Measurements from ENCODE around the gene PLD6. TPM values are rescaled to one million over a fixed set of nuclear protein-coding genes. Genes with fewer than 3 reads are reported as not detected.

Gene PLD6
- total RNA-seq, 1 experiment from 2014 or later = 2.9 TPM

- no peak for DNase-seq
- BruUV-seq (replicated peaks) = no TSS peak
- no peaks in the 10 kb centered on the region for H3K27me3 Mint-ChIP-seq (ENCODE audit: unreplicated experiment)
- intact Hi-C loops (cut with micrococcal nuclease; ENCODE audit: unreplicated experiment) = no loop called here
- peaks cover 32% of the 10 kb centered on the region for H3K36me3 Mint-ChIP-seq (ENCODE audit: insufficient read depth, unreplicated experiment)
- H3K9me3 Mint-ChIP-seq (ENCODE audit: low read depth, unreplicated experiment) = no peaks in the 10 kb centered on the region
- TF ChIP-seq, protein P1, sequence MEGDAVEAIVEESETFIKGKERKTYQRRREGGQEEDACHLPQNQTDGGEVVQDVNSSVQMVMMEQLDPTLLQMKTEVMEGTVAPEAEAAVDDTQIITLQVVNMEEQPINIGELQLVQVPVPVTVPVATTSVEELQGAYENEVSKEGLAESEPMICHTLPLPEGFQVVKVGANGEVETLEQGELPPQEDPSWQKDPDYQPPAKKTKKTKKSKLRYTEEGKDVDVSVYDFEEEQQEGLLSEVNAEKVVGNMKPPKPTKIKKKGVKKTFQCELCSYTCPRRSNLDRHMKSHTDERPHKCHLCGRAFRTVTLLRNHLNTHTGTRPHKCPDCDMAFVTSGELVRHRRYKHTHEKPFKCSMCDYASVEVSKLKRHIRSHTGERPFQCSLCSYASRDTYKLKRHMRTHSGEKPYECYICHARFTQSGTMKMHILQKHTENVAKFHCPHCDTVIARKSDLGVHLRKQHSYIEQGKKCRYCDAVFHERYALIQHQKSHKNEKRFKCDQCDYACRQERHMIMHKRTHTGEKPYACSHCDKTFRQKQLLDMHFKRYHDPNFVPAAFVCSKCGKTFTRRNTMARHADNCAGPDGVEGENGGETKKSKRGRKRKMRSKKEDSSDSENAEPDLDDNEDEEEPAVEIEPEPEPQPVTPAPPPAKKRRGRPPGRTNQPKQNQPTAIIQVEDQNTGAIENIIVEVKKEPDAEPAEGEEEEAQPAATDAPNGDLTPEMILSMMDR (IDR thresholded peaks at IDR 0.05; ENCODE audit: unreplicated experiment) = no peak
- H3K27ac Mint-ChIP-seq (ENCODE audit: unreplicated experiment) = no peak overlapping the region
- H3K4me1 Mint-ChIP-seq (ENCODE audit: low read depth, unreplicated experiment) = no peaks in the 10 kb centered on the region
- H3K4me3 Mint-ChIP-seq (ENCODE audit: low read depth, unreplicated experiment) = no peak overlapping the region
- CTCF ChIA-PET = no interaction called here
These were observed 10.6 kb upstream of the PLD6 start for GRCh38 chr17:17216776-17217175.

GRCh38 chr17:17216236-17216635, 10.1 kb upstream of the PLD6 start:
- no peak overlapping the region for H3K4me3 Mint-ChIP-seq (ENCODE audit: low read depth, unreplicated experiment)
- H3K27me3 Mint-ChIP-seq (ENCODE audit: unreplicated experiment) = no peaks in the 10 kb centered on the region
- CTCF ChIA-PET = no interaction called here
- no peaks in the 10 kb centered on the region for H3K4me1 Mint-ChIP-seq (ENCODE audit: low read depth, unreplicated experiment)
- H3K36me3 Mint-ChIP-seq (ENCODE audit: insufficient read depth, unreplicated experiment) = peaks cover 32% of the 10 kb centered on the region
- no peak overlapping the region for H3K27ac Mint-ChIP-seq (ENCODE audit: unreplicated experiment)
- intact Hi-C loops (cut with micrococcal nuclease; ENCODE audit: unreplicated experiment) = no loop called here
- H3K9me3 Mint-ChIP-seq (ENCODE audit: low read depth, unreplicated experiment) = no peaks in the 10 kb centered on the region
- TF ChIP-seq, protein P1 (IDR thresholded peaks at IDR 0.05; ENCODE audit: unreplicated experiment) = no peak
- no TSS peak for BruUV-seq (replicated peaks)
- no peak for DNase-seq

DNA sequence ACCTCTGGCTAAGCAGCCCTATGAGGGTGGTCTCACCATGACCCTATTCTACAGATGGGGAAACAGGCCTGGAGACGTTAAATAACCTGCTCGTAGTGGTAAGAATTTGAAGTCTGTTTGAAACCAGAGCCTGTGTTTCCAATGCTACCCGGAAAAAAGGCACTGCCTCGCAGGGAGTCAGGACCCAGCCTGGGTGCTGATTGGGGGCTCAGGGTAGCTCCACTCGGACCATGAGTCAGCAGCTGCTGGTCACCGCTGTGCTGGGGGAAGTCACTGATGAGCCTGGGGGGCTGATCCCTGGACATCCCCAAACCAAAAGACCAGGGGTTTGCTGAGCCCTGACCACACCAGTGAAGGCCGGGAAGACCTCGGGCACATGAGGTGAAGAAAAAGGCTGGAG, 9.4 kb upstream of the PLD6 start:
- H3K27me3 Mint-ChIP-seq (ENCODE audit: unreplicated experiment) = no peaks in the 10 kb centered on the region
- BruUV-seq (replicated peaks) = no TSS peak
- CTCF ChIA-PET = no interaction called here
- H3K4me1 Mint-ChIP-seq (ENCODE audit: low read depth, unreplicated experiment) = no peaks in the 10 kb centered on the region
- no peak for DNase-seq
- no peak overlapping the region for H3K4me3 Mint-ChIP-seq (ENCODE audit: low read depth, unreplicated experiment)
- no peak overlapping the region for H3K27ac Mint-ChIP-seq (ENCODE audit: unreplicated experiment)
- peaks cover 32% of the 10 kb centered on the region for H3K36me3 Mint-ChIP-seq (ENCODE audit: insufficient read depth, unreplicated experiment)
- no peaks in the 10 kb centered on the region for H3K9me3 Mint-ChIP-seq (ENCODE audit: low read depth, unreplicated experiment)
- intact Hi-C loops (cut with micrococcal nuclease; ENCODE audit: unreplicated experiment) = no loop called here
- TF ChIP-seq, protein P1 (IDR thresholded peaks at IDR 0.05; ENCODE audit: unreplicated experiment) = no peak

DNA sequence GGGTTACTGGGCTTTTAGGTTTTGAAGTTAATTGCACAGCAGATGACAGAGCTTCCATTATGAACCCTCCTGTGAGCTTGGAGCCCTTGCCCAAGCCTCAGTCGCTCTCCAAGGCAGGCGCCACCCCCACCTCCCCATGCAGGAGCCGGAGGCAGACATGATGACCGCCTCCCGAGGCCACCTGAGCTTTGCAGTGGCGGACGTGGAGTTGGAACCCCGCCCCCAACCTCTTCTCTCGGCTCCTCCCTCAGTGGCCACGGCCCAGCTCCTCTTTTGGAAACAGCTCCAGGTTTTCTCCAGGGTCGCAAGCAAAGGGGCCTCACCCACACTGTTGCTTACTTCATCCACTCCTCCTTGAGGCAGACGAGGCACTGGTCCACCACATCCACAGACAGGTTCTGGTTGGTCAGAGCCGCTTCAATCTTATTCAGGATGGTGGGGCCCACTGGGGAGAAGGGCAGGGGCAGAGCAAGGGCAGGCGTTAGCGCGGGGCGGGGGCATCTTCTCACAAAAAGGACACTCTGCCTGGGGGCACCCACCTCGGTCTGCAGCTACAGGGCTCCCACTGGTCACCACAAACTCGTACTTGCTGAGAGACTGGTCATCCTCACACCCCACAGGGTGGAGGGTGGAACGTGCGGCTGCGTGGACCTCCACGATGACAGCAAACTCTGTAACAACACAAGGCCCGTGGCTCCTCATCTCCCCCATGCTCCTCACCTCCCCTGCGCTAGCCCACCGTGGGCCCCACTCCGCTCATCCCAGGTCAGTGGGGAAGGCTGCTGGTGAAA, 8.7 kb upstream of the PLD6 start:
- no peaks in the 10 kb centered on the region for H3K9me3 Mint-ChIP-seq (ENCODE audit: low read depth, unreplicated experiment)
- peaks cover 27% of the 10 kb centered on the region for H3K36me3 Mint-ChIP-seq (ENCODE audit: insufficient read depth, unreplicated experiment)
- no peaks in the 10 kb centered on the region for H3K4me1 Mint-ChIP-seq (ENCODE audit: low read depth, unreplicated experiment)
- H3K27me3 Mint-ChIP-seq (ENCODE audit: unreplicated experiment) = no peaks in the 10 kb centered on the region
- intact Hi-C loops (cut with micrococcal nuclease; ENCODE audit: unreplicated experiment) = no loop called here
- no peak overlapping the region for H3K27ac Mint-ChIP-seq (ENCODE audit: unreplicated experiment)
- no peak overlapping the region for H3K4me3 Mint-ChIP-seq (ENCODE audit: low read depth, unreplicated experiment)
- CTCF ChIA-PET = no interaction called here
- TF ChIP-seq, protein P1 (IDR thresholded peaks at IDR 0.05; ENCODE audit: unreplicated experiment) = no peak
- no TSS peak for BruUV-seq (replicated peaks)
- no peak for DNase-seq
